Fibroblast of mammary gland (primary cell): ENCODE results near the gene PLEKHF1.
A peak's percentile ranks its signal among the peaks of the same experiment; 100 is the strongest.

Experiments
- DNase-seq: peaks from one replicate; pipeline ENCODE4 v3.0.0-alpha.2; 2010; ENCODE audit warnings: low read depth
- H3K4me3 ChIP-seq: 2 replicates; pipeline ENCODE4 v1.5.1; 2011; ENCODE audit warnings: low read depth, mild to moderate bottlenecking, low read length, moderate library complexity; ENCODE audit not compliant: control insufficient read depth
- CTCF ChIP-seq: conservative IDR thresholded peaks from 2 replicates; pipeline ENCODE4 v1.5.1; 2011; ENCODE audit warnings: low read depth, low read length, inconsistent platforms; ENCODE audit not compliant: control insufficient read depth, insufficient read depth

PLEKHF1 gene

GRCh38 chr19:29675650-29676186, 10.5 kb downstream of the PLEKHF1 start:
- no peak for TF ChIP-seq CTCF
- no peak for DNase-seq
- H3K4me3 ChIP-seq, result no peak overlapping the region

- DNase-seq, result no peak
- H3K4me3 ChIP-seq, result no peak overlapping the region
- no peak for TF ChIP-seq CTCF
Observed at GRCh38 chr19:29676586-29676985, 11.3 kb downstream of the PLEKHF1 start.

GRCh38 chr19:29677001-29677817, 11.9 kb downstream of the PLEKHF1 start:
- no peak for TF ChIP-seq CTCF
- DNase-seq, result no peak

GRCh38 chr19:29678484-29679106, 13.3 kb downstream of the PLEKHF1 start:
- peak; percentile 54 for DNase-seq
- TF ChIP-seq CTCF, result no peak
- H3K4me3 ChIP-seq, result no peak overlapping the region

More at GRCh38 chr19:29677001-29677817, 11.9 kb downstream of the PLEKHF1 start:
- H3K4me3 ChIP-seq, result no peak overlapping the region

GRCh38 chr19:29679598-29680210, 14.4 kb downstream of the PLEKHF1 start:
- H3K4me3 ChIP-seq, result no peak overlapping the region

GRCh38 chr19:29680447-29680846, 15.2 kb downstream of the PLEKHF1 start:
- H3K4me3 ChIP-seq, result no peak overlapping the region
- DNase-seq, result no peak
- TF ChIP-seq CTCF, result no peak

More at GRCh38 chr19:29679598-29680210, 14.4 kb downstream of the PLEKHF1 start:
- no peak for TF ChIP-seq CTCF
- DNase-seq, result no peak
